Progenitor cell of endocrine pancreas (in vitro differentiated cells): ENCODE data around the gene BRMS1. TPM values are rescaled to one million over a fixed set of nuclear protein-coding genes. Genes with fewer than 3 reads are reported as not detected.

Experiments used
- DNase-seq: peaks from one replicate; pipeline ENCODE4 v3.0.0; 2021; ENCODE audit warnings: low spot score; ENCODE audit not compliant: unreplicated experiment
- H3K27ac Mint-ChIP-seq: 2 replicates; pipeline ENCODE4 v1.8.0; 2021; ENCODE audit warnings: mild to moderate bottlenecking, moderate library complexity, mixed read lengths
- H3K27me3 Mint-ChIP-seq: 2 replicates; pipeline ENCODE4 v1.8.0; 2021; ENCODE audit warnings: mixed read lengths
- H3K36me3 Mint-ChIP-seq: 2 replicates; pipeline ENCODE4 v1.8.0; 2022; ENCODE audit warnings: mixed read lengths; ENCODE audit not compliant: insufficient read depth
- H3K4me1 Mint-ChIP-seq: 2 replicates; pipeline ENCODE4 v1.8.0; 2021; ENCODE audit warnings: low read depth, mixed read lengths
- H3K4me3 Mint-ChIP-seq: 2 replicates; pipeline ENCODE4 v1.8.0; 2021; ENCODE audit warnings: low read depth, mild to moderate bottlenecking, moderate library complexity, mixed read lengths
- H3K9me3 Mint-ChIP-seq: 2 replicates; pipeline ENCODE4 v1.8.0; 2021; ENCODE audit warnings: low read depth, mixed read lengths
- total RNA-seq: library from RNA; stranded (reverse); gene quantifications from 2 replicates; pipeline ENCODE4 v1.2.1, GENCODE V29; 2021
- TF ChIP-seq, protein P1 (sequence below): fragments of 200-600 bp; sonication (generic); IDR thresholded peaks from one replicate; pipeline ENCODE4 v1.5.0; 2021; ENCODE audit warnings: antibody characterized with exemption, mild to moderate bottlenecking; ENCODE audit not compliant: unreplicated experiment

BRMS1 gene
- total RNA-seq, 1 donor from 2014 or later, result 38.1 TPM

DNA sequence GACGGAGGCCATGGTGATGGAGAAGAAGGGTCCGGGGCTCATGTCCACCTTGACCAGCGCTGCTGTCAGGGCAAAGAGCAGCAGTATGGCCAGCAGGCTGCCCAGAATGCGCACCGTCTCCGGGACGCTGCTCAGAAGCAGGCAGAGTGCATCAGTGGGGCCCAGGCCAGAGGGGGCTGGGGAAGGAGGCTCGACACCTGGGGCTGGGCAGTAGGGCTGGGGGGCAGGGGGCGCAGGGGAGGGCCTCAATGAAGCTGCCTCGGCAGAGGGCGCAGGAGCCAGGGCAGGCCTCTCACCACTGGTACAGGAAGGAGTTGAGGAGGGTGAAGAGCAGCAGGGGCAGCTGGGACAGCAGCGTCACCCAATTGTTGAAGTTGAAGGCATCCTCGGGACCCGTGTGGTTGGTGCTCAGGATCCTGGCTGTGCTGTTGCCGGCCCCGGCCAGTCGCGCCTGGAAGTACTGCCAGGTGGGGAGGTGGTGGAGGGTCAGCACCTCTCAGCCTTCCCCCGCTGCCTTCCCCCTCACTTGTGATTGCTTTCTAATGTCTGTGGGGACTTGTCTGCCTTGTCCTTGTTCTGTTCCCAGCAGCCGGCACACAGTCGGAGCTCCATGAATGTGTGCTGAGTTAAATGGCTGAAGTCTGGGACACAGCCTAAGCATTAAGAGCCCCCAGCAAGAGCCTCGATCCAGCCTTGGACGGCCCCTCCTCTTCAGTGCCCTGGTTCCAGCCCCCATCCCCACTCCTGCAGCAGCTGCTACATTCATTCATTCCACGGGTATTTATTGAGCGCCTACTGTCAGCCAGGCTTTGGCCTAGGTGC is 24.4 kb upstream of the BRMS1 start:
- Mint-ChIP-seq H3K9me3 (no peaks in the 10 kb centered on the region), H3K4me1 (peaks cover 13% of the 10 kb centered on the region), H3K36me3 (peaks cover 9% of the 10 kb centered on the region), H3K4me3 (peak overlapping the region; percentile 90), H3K27me3 (no peaks in the 10 kb centered on the region), H3K27ac (no peak overlapping the region)
- no peak for DNase-seq
- TF ChIP-seq, protein P1, sequence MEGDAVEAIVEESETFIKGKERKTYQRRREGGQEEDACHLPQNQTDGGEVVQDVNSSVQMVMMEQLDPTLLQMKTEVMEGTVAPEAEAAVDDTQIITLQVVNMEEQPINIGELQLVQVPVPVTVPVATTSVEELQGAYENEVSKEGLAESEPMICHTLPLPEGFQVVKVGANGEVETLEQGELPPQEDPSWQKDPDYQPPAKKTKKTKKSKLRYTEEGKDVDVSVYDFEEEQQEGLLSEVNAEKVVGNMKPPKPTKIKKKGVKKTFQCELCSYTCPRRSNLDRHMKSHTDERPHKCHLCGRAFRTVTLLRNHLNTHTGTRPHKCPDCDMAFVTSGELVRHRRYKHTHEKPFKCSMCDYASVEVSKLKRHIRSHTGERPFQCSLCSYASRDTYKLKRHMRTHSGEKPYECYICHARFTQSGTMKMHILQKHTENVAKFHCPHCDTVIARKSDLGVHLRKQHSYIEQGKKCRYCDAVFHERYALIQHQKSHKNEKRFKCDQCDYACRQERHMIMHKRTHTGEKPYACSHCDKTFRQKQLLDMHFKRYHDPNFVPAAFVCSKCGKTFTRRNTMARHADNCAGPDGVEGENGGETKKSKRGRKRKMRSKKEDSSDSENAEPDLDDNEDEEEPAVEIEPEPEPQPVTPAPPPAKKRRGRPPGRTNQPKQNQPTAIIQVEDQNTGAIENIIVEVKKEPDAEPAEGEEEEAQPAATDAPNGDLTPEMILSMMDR, result no peak

DNA sequence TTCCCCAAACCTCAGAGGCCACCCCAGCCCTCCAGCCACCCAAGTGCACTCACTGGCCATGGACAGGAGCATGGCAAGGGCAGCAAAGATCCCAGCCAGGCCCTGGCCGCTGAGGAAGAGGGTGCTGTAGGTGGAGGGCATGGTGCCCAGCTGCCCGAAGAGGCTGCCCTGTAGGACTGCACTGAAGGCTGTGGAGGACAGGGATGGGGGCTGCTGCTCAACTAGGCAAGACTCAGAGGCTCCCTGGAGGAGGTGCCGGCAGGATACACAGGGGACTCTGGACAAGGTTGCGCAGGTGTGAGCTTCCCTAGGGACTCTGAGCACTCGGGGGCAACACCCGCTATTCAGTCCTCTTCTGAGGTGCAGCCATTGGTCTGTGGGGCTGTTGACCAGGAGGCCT is 23.6 kb upstream of the BRMS1 start:
- Mint-ChIP-seq H3K4me1 (peaks cover 13% of the 10 kb centered on the region), H3K36me3 (peaks cover 9% of the 10 kb centered on the region), H3K9me3 (no peaks in the 10 kb centered on the region), H3K4me3 (no peak overlapping the region), H3K27me3 (no peaks in the 10 kb centered on the region), H3K27ac (peak overlapping the region; percentile 68)
- no peak for DNase-seq
- TF ChIP-seq, protein P1, result no peak

DNA sequence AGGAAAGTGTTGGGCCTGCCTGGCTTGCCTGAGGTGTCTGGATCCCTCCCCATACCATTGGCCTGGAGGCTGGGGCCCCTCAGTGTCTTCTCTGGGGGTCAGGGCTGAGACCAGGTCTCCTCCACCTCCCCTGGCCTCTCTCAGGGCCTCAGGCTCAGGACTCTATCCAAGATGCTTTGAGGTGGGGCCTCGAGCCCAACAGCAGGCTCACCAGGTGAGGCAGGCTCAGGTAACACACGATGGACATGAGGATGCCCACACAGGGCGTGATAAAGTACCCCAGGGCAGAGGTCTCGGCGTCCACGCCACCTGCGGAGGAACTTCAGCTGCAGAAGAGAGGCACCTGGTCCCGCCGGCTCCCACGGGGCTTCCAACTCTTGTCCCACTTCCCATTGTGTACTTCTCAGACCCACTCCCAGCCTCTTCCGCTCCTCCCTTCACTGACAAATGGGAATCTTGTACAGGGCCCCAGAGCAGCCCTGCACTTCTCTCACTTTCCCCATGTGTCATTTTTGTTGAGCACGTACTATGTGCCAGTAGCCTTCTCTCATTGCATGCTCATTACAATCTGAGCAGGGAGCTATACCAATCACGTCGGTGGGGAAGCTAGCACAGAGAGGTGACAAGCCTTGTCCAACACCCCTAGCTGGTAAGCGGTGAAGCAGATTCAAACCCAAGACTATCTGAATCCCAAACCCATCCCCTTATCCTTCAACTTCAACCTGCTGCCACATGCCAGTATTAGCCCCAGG is 22.8 kb upstream of the BRMS1 start:
- Mint-ChIP-seq H3K36me3 (peaks cover 9% of the 10 kb centered on the region), H3K27ac (no peak overlapping the region), H3K4me3 (no peak overlapping the region), H3K9me3 (no peaks in the 10 kb centered on the region), H3K27me3 (no peaks in the 10 kb centered on the region), H3K4me1 (peaks cover 13% of the 10 kb centered on the region)
- TF ChIP-seq, protein P1, result no peak
- DNase-seq, result no peak

DNA sequence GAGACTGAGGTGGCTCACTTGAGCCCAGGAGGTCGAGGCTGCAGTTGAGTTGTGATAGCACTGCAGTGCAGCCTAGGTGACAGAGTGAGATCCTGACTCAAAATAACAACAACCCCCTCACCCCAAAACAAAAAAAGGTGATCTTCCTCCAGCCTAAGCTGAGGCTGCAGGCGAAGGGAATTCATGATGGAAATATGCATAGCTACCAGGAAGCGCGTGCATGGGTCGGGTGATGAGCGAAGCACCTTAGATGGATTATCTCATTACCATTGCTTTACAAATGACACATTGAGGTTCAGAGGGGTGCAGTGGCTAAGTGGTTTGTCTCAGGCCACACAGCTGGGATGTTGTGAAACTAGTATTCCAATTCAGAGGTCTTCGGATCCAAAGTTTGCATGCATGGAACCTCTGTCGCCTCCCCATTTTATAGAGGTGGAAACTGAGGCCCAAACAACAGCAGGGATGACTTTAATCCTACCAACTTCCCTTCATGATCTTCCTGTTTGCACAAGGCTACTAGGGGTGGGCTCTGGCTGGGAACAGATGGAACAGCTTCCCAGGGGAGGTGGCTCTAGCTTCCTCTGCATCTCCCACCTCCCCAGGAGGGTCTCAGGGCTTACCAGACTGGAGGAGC is 22.1 kb upstream of the BRMS1 start:
- Mint-ChIP-seq H3K36me3 (peaks cover 13% of the 10 kb centered on the region), H3K27ac (no peak overlapping the region), H3K4me1 (peaks cover 13% of the 10 kb centered on the region), H3K9me3 (no peaks in the 10 kb centered on the region), H3K27me3 (no peaks in the 10 kb centered on the region), H3K4me3 (no peak overlapping the region)
- TF ChIP-seq, protein P1, result no peak
- no peak for DNase-seq
